BE2C (cell line): ENCODE data around the gene TNFRSF1B.

Experiments
- DNase-seq: peaks from one replicate; pipeline ENCODE4 v3.0.0-alpha.2; 2020
- H3K27me3 ChIP-seq: fragments of 250-450 bp; sonication (Bioruptor Pico); 2 replicates; pipeline ENCODE4 v1.5.1; 2020; ENCODE audit warnings: mild to moderate bottlenecking
- H3K36me3 ChIP-seq: fragments of 250-450 bp; sonication (Bioruptor Pico); 2 replicates; pipeline ENCODE4 v1.5.1; 2020; ENCODE audit warnings: mild to moderate bottlenecking
- H3K4me1 ChIP-seq: fragments of 250-450 bp; sonication (Bioruptor Pico); 2 replicates; pipeline ENCODE4 v1.5.1; 2020
- H3K4me3 ChIP-seq: 2 replicates; pipeline ENCODE4 v1.5.1; 2011; ENCODE audit warnings: low read depth, low read length
- H3K9me3 ChIP-seq: fragments of 250-450 bp; sonication (Bioruptor Pico); 2 replicates; pipeline ENCODE4 v1.5.1; 2020
- CTCF ChIP-seq: IDR thresholded peaks from 2 replicates; pipeline ENCODE4 v1.5.1; 2012; ENCODE audit warnings: mild to moderate bottlenecking, low read depth, low read length

The TNFRSF1B gene

GRCh38 chr1:12140515-12141162 lies 26.2 kb upstream of the TNFRSF1B start:
- no peaks in the 10 kb centered on the region for H3K36me3 ChIP-seq
- no peaks in the 10 kb centered on the region for H3K4me1 ChIP-seq
- DNase-seq = no peak
- H3K4me3 ChIP-seq = no peak overlapping the region
- no peaks in the 10 kb centered on the region for H3K27me3 ChIP-seq
- H3K9me3 ChIP-seq = no peaks in the 10 kb centered on the region
- no peak for TF ChIP-seq CTCF

DNA sequence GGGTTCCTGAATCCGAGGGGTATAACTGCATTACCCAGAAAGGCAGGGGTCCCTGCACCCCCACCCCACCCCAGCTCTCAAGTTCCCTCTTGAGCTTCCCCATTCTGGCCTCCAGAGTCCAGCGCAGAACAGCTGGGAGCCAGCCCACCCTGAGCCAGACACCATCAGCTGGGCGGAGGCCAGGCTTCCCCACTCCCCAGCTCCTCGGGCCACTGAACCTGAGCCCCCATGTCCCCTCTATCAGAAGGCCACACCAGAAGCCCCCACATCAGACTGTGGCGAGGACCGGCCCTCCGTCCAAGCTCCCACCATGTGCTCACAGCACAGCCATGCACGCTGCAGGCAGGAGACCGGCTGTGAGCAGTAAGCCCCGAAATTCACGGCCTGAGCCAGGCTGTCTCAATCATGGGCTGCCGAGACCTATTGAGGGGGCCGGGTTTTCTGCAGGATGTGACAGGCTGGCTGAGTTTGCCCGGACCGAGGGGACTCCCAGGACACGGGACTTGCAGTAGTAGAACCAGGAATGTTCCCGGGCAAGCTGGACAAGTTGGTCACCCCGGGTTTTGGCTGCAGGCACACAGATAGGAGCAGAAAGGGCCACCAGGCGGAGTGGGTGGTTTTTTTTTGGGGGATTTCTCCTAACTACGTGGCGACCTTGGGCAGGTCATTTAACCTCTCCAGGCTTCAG lies 25.5 kb upstream of the TNFRSF1B start:
- no peak overlapping the region for H3K4me3 ChIP-seq
- H3K9me3 ChIP-seq = no peaks in the 10 kb centered on the region
- H3K27me3 ChIP-seq = no peaks in the 10 kb centered on the region
- no peak for TF ChIP-seq CTCF
- H3K4me1 ChIP-seq = no peaks in the 10 kb centered on the region
- DNase-seq = no peak
- no peaks in the 10 kb centered on the region for H3K36me3 ChIP-seq

- Histone ChIP-seq H3K36me3 (no peaks in the 10 kb centered on the region), H3K27me3 (no peaks in the 10 kb centered on the region), H3K4me1 (no peaks in the 10 kb centered on the region), H3K4me3 (no peak overlapping the region), H3K9me3 (no peaks in the 10 kb centered on the region)
- DNase-seq = no peak
- no peak for TF ChIP-seq CTCF
These were observed 24.5 kb upstream of the TNFRSF1B start for GRCh38 chr1:12142141-12142823.

DNA sequence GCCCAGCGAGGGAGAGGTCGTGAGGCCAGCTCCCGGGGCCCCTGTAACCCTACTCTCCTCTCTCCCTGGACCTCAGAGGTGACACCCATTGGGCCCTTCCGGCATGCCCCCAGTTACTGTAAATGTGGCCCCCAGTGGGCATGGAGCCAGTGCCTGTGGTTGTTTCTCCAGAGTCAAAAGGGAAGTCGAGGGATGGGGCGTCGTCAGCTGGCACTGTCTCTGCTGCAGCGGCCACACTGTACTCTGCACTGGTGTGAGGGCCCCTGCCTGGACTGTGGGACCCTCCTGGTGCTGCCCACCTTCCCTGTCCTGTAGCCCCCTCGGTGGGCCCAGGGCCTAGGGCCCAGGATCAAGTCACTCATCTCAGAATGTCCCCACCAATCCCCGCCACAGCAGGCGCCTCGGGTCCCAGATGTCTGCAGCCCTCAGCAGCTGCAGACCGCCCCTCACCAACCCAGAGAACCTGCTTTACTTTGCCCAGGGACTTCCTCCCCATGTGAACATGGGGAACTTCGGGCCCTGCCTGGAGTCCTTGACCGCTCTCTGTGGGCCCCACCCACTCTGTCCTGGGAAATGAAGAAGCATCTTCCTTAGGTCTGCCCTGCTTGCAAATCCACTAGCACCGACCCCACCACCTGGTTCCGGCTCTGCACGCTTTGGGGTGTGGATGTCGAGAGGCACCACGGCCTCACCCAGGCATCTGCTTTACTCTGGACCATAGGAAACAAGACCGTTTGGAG lies 23.7 kb upstream of the TNFRSF1B start:
- Histone ChIP-seq H3K4me1 (no peaks in the 10 kb centered on the region), H3K9me3 (no peaks in the 10 kb centered on the region), H3K27me3 (no peaks in the 10 kb centered on the region), H3K4me3 (no peak overlapping the region), H3K36me3 (no peaks in the 10 kb centered on the region)
- no peak for TF ChIP-seq CTCF
- DNase-seq = no peak

- Histone ChIP-seq H3K36me3 (no peaks in the 10 kb centered on the region), H3K4me1 (no peaks in the 10 kb centered on the region), H3K9me3 (no peaks in the 10 kb centered on the region), H3K27me3 (no peaks in the 10 kb centered on the region), H3K4me3 (no peak overlapping the region)
- DNase-seq = no peak
- no peak for TF ChIP-seq CTCF
These were observed 23.1 kb upstream of the TNFRSF1B start for GRCh38 chr1:12143631-12144155.
